Activated T-cell treated with anti-CD3 and anti-CD28 coated beads for 24 hours (primary cell): Measurements from ENCODE around the gene ZNRF3.
A peak's percentile ranks its signal among the peaks of the same experiment; 100 is the strongest.
"Not testable (repeated sequence)": the region's sequence is repeated elsewhere in the genome, so short reads cannot be mapped to it uniquely, and the experiment has no call there.

Experiments used
- DNase-seq: peaks from one replicate; pipeline ENCODE4 v3.0.0-alpha.2; 2020; ENCODE audit warnings: low read depth

The ZNRF3 gene

DNA sequence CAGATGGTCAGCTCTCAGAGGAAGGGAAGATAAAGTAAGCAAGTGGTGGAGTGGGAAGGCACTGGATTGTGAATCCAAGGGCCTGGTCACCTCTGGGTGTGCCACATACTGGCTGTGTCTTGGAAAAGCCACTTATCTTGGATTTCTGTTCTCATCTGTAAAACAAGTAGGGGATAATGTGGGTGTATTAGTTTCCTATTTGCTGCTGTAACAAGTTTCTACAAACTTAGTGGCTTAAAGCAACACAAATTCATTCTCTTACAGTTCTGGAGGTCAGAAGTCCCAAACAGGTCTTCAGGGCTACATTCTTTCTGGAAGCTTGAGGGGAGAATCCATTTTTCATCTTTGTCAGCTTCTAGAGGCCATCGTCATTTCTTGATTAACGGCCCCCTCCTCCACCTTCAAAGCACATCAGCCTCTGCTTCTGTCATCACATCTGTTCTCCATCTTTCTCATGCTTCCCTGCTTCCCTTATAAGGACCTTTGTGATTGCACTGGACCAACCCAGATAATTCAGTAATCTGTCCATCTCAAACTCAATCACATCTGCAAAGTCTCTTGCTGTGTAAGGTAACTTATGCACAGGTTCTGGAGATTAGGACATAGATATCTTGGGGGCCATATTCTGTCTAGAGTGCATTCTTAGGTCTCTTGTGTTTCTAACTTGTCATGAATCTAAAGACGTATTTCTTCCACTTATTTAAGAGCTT is 102.4 kb downstream of the ZNRF3 start:
- no peak for DNase-seq

DNA sequence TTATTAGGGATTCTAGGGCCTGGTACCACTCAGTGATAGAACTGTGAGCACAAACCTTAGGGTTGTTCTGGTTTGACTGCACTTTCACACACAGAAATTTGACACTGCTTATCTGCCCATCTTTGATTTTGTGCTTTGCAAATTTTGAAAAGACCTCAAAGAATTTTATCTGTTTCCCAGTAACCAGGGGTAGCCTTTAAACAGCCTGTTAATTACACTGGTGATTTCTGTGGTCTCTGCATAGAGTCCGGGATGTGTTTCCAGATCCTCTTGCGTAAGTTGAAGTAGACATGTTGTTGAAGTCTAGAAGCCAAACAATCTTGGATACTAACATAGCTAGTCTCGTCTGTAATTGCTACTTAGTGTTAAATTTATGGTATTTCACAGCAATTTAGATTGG is 103.0 kb downstream of the ZNRF3 start:
- DNase-seq = no peak

DNA sequence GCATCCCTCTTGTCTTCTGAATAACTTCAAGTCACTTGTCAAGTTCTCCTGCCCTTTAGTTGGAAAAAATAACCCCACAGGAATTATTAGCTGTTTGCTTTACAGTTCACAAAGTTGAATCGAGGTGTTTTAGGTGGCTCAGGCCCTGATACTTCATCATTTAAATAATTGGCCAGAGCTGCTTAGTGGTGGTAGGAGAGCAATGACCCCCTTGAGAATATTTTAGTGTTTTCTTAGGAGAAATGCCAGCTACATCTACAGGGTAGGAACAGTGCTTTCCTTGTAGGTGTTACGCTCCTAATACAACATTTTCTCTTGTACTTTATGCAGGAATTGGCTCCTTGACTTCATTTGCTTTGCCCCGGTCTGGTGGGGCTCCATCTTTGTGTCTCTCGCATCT is 105.1 kb downstream of the ZNRF3 start:
- no peak for DNase-seq

DNA sequence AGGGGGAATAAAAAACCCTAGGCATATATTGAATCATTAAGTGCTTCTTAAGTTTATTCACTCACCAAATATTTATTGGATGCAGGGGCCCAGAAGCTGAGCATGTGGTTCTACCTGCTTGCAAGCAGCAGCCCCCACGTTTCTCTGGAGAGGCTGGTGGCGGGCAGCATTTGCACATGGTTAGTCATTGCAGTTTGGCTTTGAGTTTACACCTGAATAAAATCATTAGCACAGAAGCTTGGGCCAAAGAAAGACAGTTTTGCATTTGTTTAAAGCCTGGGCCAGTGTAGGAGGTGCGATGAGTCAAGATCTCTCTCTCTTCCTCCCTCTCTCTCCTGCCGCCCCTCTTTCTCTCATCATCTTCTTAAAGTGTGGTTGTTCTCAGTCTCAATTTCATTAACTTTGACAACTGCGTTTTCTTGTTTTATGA is 105.7 kb downstream of the ZNRF3 start:
- peak; percentile 7 for DNase-seq

DNA sequence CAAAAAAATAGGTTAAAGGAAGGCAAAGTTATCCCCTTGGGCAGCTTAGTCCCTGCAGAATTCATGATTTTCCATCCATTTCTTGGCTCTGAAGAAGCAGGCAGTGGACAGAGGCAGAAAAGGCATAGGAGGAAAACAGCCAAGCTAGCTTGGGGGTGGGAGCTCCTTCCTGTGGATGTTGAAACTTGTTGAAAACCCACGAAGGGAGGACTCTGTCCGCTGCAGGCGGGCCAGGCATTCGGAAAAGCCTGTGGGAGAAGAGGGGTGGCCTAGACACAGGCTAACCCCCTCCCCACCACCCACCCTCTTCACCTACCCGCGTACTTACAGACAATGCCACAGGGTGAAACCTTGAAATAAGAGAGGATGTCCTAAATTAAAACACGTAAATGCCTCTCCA is 106.1 kb downstream of the ZNRF3 start:
- DNase-seq = no peak

DNA sequence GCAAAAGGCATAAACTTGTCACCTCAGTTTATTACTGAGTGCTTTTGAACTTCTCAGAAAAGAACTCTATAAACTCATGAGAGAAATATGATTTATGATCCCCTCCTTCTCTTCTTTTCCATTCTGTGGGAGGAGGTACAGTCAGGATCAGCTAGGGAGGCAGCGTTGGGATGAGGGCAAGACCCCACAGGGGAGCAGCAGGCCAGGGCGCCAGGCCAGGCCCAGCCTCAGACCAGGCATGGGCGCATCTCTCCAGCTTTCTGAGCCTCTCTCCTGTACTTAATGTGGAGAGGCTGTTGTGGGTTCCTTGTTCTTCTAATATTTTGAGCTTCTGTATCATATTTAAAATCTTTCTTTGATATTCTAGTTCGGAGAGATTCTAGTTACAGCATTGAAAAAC is 106.5 kb downstream of the ZNRF3 start:
- no peak for DNase-seq

DNA sequence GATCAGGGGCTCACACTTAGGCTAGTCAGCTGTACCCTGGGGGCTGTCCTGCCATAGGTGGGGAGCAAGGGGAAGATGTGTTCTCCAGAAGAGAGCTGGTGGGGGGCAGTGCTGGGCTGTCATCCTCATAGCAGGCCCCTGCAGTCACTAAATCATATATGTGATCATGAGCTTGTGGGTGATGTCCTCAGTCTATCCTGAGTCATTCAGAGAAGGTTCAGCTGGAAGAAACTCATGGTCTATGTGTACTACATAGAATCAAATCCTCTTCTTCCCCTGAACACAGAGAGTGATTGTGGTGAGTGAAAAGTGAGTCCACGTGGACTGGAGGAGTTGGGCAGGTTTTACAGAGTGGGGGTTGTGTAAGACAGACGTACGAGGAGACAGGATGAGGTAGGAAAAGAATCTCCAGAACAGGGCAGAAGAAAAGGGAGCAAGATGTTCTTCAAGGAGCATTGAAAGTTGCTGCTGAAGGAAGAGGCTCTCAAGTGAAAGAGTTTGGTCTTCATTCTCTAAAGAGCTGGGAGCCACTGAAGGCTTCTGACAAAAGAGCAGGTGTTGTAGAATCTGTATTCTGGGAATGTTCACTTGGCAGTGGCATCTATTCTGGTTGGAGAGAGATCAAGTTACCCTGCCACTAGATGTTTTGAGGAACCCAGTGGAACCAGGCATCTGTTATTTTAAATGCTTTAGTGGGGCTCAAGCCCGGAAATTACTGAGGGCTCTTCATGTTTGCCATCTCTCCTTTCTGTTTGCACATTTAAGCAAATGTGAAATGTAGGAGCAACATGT is 109.4 kb downstream of the ZNRF3 start:
- no peak for DNase-seq

DNA sequence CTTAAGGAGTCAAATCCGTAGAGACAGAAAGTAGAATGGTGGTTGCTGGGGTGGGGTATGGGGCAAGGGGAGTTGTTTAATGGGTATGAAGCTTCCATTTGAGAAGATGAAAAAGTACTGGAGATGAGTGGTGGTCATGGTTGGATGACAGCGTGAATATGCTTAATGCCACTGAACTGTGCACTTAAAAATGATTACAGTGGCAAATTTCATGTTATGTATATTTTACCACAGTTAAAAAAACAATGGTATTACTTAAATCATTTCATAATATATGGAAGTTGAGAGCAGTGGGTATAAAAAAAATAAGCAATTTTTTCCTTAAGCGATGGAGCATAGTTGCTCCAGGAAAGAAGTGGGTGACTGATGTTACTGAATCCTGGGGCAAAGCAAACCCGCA is 111.2 kb downstream of the ZNRF3 start:
- no peak for DNase-seq

DNA sequence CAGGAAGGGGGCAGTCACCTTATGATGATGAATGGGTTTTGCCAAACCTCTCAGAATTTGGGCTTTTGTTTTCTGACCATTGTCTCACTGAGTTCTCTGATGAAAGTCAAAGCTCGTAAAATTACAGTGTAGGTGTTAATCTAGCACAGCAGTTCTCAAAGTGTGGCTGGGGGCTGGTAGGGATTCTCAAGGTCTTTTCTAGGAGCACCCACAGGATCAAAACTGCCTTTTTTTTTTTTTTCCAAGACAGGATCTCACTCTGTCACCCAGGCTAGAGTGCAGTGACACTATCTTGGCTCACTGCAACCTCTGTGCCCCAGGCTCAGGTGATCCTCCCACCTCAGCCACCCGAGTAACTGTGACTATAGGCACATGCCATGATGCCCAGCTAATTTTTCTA is 112.2 kb downstream of the ZNRF3 start:
- no peak for DNase-seq

DNA sequence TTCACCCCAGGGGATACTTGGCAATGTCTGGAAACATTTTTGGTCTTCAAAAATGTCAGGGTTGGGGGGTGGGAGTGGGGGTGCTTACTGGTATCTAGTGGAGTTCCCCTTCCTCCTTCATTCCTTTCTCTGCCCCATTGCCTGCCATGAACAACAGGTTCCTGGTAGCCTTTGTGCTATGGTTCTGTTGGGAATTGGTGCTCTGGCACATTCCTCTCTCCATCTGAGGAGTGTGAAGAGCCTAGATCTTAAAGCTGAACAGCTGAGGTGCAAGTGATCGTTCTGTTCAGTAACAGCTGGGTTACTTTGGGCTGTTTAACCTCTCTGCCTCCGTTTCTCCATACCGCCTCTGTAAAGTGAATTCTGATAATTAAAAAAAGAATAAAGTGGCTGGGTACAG is 114.0 kb downstream of the ZNRF3 start:
- DNase-seq = no peak

DNA sequence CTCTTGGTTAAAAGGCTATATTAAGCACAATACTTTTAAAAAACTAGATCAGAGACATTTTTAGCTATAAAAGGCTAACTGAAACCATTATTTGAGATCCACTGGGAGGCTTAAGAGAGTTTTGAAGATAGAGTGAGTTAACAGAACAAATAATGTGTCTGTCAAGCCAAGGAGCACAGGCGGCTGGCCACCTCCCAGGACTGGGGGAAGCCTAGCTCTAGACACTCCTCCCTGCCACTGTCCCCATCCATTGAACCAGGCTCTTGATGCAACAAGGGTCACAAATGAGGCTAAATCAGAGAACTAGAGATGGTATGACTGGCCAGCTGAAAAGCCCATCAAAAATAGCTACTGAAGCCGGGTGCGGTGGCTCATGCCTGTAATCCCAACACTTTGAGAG is 115.3 kb downstream of the ZNRF3 start:
- DNase-seq = no peak

DNA sequence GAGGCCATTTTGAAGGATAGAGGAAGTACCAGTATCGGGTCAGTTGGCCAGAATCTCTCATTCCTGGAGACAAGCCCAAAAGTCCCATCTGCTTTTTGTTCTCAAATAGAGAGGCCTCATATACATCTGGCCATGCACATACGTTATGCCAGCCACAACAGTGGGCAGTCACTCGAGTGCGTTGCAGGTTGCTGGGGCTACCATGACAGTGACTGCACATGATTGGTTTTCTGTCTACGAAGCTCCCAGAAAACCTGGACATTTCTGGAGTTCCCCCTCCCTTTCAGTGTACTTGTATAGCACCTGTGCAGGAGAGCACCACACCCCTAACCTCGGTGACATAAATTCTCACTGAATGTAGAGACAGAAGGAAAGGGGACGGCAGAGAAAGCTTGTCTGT is 116.1 kb downstream of the ZNRF3 start:
- DNase-seq = no peak

DNA sequence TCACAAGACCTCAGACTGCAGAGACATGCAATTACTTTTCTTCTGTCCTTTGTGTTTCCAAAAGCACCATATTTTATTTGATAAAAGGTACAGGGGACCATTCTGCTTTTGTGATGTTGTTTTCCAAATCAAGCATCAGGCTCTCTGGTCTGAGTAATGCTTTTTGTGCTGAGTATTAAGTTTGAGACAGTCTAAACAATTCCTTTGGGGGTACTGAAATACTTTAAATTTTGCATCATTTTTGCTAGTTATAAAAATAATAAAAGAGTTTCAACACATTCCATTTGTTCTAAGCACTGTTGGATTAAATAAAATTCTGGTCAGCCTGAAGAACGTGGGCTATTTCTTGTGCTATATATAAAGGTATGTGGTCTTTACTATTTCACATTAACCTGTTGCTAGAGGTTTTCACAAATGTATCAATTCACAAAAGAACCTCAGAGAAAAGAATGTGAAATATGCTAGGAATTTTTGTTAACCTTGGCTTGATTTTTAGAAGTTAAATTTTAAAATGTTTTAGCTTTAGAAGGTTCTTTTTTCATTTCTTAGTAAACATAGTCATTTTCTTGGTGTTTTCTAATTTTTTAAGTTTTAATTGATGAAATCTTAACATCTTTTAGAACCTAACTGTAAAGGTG is 116.7 kb downstream of the ZNRF3 start:
- no peak for DNase-seq

DNA sequence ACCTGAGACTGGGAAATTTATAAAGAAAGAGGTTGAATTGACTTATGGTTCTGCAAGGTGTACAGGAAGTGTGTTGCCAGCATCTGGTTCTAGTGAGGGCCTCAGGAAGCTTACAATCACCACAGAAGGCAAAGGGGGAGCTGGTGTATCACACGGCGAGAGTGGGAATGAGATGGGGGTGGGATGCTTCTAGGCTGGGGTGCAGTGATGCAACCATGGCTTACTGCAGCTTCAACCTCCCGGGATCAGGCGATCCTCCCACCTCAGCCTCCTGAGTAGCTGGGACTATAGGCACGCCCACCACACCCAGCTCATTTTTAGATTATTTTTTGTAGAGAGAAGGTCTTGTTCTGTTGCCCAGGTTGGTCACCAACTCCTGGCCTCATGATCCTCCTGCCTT is 117.3 kb downstream of the ZNRF3 start:
- DNase-seq = no peak

DNA sequence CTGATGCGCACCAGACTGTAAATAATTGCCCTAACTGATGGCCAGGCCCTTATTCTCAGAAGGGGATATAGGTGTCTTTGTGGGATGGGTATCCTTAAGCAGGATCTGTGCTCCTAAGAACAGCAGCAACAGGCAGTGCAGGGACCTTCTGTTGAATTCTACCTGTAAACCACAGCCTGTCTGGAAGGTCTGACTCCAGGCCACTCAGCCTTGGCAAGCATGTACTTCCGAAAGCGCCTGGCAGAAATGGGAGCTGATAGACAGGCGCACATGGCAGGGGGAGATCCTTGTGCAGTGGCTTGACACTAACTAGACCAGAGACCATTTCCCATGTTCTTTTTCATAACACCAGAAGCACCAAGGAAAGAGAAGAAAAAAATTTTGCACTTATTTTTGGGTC is 119.2 kb downstream of the ZNRF3 start:
- DNase-seq = no peak

DNA sequence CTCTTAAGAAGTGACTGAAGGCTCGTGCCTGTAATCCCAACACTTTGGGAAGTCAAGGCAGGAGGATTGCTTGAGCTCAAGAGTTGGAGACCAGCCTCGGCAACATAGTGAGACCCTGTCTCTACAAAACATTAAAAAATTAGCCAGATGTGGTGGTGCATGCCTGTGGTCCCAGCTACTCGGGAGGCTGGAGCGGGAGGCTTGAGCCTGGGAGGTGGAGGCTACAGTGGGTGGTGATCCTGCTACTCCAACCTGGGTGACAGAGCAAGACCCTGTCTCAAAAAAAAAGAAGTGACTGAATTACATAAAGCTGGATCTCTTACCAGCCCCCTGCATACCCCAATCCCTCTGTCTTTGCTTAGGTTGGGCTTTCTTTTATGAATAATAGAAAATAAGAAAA is 120.2 kb downstream of the ZNRF3 start:
- no peak for DNase-seq

DNA sequence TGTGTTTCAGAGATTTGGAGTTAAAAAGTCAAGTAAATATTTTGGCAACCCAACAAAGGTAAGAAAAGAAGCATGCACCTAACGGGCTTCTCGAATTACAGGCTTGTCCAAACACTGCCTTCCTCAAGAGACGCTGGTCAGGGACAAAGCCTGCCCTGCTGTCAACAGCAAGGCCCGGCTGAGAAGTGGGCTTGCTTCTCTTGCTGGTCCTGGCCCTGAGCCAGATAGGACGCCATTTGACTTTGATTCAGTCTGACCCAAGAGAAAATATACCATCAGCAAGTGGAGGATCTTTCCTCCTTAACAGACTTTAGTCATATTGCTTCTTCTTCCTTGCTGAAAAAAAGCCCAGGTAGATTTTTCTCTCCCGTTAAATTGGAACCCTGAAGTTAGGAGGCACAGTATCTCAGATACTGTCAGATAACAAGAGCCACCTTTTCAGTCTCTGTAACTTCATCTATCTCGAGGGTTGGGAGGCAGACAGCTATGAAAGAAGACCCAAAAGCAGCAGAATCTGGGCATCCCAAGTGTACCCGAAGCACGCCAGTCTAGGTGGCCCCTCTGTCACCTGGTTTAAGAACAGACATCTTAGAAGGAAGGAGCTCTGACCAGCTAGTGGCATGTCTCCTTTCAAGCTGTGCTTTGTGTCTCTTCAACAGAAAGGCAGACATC is 120.7 kb downstream of the ZNRF3 start:
- no peak for DNase-seq

DNA sequence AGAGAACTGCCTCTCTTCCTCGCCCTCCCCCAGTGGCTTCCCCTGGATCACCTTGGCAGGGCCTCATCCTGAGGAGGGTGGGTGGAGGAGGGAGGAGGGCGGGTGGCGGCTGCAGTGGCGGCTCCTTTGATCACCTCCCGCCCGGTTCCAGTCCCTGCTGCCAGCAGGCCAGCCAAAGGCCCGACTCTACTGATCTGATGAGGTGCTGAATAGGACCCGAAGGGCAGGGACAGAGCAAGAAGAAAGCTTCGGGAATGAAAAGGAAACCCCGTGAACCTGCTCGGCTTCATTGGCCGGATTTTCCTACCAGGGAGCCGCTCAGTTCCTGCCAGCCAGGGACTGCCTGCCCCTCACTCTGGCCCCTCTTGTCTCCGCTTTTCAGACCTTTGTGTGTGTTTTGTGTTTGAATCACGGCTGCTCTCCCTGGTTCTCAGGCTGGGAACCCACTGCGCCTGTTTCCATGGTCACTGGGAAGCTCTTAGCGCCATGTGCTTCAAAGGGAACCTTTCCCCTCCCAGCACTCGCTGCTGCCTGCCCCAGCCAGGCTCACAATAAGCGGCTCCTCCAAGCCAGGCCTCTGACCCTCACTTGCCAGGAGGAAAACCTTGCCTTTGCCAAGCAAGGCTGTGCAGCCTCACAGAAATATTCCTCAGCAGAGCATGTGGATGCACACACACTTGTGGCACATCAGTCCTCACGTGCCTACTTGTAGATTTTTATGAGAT is 121.4 kb downstream of the ZNRF3 start:
- DNase-seq = no peak

DNA sequence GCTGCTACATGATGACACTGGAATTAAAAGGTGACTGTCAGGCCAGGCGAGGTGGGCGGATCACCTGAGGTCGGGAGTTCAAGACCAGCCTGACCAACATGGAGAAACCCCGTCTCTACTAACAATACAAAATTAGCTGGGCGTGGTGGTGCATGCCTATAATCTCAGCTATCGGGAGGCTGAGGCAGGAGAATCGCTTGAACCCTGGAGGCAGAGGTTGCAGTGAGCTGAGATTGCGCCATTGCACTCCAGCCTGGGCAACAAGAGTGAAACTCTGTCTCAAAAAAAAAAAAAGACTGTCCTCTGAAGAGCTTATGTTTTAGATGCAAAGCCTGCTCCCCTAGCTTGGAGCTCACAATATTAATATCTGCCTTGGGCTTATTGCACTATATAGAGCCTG is 122.4 kb downstream of the ZNRF3 start:
- not testable (repeated sequence) for DNase-seq

DNA sequence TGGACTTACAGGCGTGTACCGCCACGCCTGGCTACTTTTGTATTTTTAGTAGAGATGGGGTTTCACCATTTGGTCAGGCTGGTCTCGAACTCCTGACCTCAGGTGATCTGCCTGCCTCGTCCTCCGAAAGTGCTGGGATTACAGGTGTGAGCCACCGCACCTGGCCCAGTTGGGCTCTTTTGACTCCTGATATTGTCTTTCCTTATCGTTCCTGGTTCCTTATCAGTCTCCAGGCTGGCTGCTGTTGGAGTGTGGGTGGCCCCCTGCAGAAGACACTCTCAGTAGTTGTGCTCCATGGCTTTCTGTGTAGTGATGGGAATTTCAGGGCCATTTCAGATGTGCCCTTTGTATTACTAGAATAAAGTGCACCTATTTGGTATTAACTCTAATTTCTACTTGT is 123.0 kb downstream of the ZNRF3 start:
- no peak for DNase-seq

DNA sequence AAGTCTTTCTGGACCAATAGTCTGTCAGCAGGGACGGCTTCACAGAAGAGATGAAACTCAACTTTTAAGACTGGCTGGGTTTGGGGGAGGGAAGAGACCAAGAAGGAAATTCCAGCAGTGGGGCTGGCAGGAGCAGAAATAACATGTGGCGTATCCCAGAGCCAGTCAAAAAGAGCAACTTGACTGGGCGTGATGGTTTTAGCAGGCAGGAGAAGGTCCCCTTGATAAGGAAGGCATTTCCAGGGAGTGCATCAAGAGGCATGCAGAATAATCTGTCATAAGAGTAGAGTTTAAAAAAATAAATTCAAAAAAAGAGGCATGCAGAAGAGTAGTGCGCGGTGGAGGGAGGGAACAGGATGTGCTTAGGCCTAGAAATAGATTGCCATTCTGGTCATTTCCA is 125.8 kb downstream of the ZNRF3 start:
- DNase-seq = no peak
